Peyer's patch (tissue), 4 donors: ENCODE measurements around the gene GGTLC3. TPM values are rescaled to one million over a fixed set of nuclear protein-coding genes. Genes with fewer than 3 reads are reported as not detected.
"Not testable (repeated sequence)": the region's sequence is repeated elsewhere in the genome, so short reads cannot be mapped to it uniquely, and the experiment has no call there.

Experiments used
- DNase-seq, 3 donors: peaks; one replicate each; pipeline ENCODE4 v3.0.0-alpha.2; 2017 to 2019
- H3K27ac ChIP-seq, 4 donors: fragments of 200-600 bp; sonication (generic); one replicate each; pipeline ENCODE4 v1.5.1; 2016 to 2019
- H3K27me3 ChIP-seq, 2 donors: fragments of 200-600 bp; sonication (generic); one replicate each; pipeline ENCODE4 v1.5.1; 2019
- H3K36me3 ChIP-seq, 3 donors: fragments of 200-600 bp; sonication (generic); one replicate each; pipeline ENCODE4 v1.5.1; 2016 to 2019
- H3K4me1 ChIP-seq, 4 donors: fragments of 200-600 bp; sonication (generic); one replicate each; pipeline ENCODE4 v1.5.1; 2016 to 2019
- H3K4me3 ChIP-seq, 4 donors: fragments of 200-600 bp; sonication (generic); 1 replicate in 3 of 4; 2 replicates in 1 of 4; pipeline ENCODE4 v1.5.1; 2016 to 2019; ENCODE audit warnings: mild to moderate bottlenecking in 1 of 4
- H3K9me3 ChIP-seq, 4 donors: fragments of 200-600 bp; sonication (generic); one replicate each; pipeline ENCODE4 v1.5.1; 2016 to 2019; ENCODE audit warnings: mild to moderate bottlenecking in 1 of 4
- total RNA-seq, 4 donors: library from RNA; depleted of rRNA; stranded (reverse); fragments of >200 nt; gene quantifications; one replicate each; pipeline ENCODE4 v1.1.0, GENCODE V29; 2016

Gene GGTLC3
- total RNA-seq, result 1 to 10 TPM in 2 of 4 donors, not detected in 2; 1.1 to 4.6 TPM

GRCh38 chr22:18518061-18518460, at the start of gene GGTLC3:
Gene GGTLC3, minus strand, starts transcription at chr22:18518161. Its CDS starts 264 bp downstream, at chr22:18517897.
- not testable (repeated sequence) for H3K9me3 ChIP-seq, H3K27ac ChIP-seq, DNase-seq, H3K4me1 ChIP-seq, H3K4me3 ChIP-seq, H3K36me3 ChIP-seq, H3K27me3 ChIP-seq

GRCh38 chr22:18560099-18560974, 42.4 kb upstream of the GGTLC3 start:
- not testable (repeated sequence) for DNase-seq, H3K4me3 ChIP-seq, H3K36me3 ChIP-seq, H3K27me3 ChIP-seq, H3K27ac ChIP-seq, H3K4me1 ChIP-seq, H3K9me3 ChIP-seq

- not testable (repeated sequence) for H3K4me1 ChIP-seq, H3K27me3 ChIP-seq, H3K27ac ChIP-seq, H3K4me3 ChIP-seq, H3K36me3 ChIP-seq, DNase-seq, H3K9me3 ChIP-seq
Observed at GRCh38 chr22:18558939-18559338, 41.0 kb upstream of the GGTLC3 start.

- H3K4me1 ChIP-seq, H3K4me3 ChIP-seq, H3K27ac ChIP-seq, H3K9me3 ChIP-seq, DNase-seq, H3K27me3 ChIP-seq, H3K36me3 ChIP-seq: not testable (repeated sequence)
Observed at GRCh38 chr22:18558516-18558915, 40.6 kb upstream of the GGTLC3 start.

- not testable (repeated sequence) for H3K4me3 ChIP-seq, H3K27me3 ChIP-seq, H3K9me3 ChIP-seq, DNase-seq, H3K4me1 ChIP-seq, H3K27ac ChIP-seq, H3K36me3 ChIP-seq
Observed at GRCh38 chr22:18554280-18555256, 36.6 kb upstream of the GGTLC3 start.

- H3K36me3 ChIP-seq, H3K27me3 ChIP-seq, H3K4me1 ChIP-seq, DNase-seq, H3K9me3 ChIP-seq, H3K27ac ChIP-seq, H3K4me3 ChIP-seq: not testable (repeated sequence)
Observed at GRCh38 chr22:18552839-18553597, 35.1 kb upstream of the GGTLC3 start.

- H3K27ac ChIP-seq, H3K9me3 ChIP-seq, DNase-seq, H3K4me1 ChIP-seq, H3K27me3 ChIP-seq, H3K36me3 ChIP-seq, H3K4me3 ChIP-seq: not testable (repeated sequence)
Observed at GRCh38 chr22:18551046-18551445, 33.1 kb upstream of the GGTLC3 start.

- H3K36me3 ChIP-seq, H3K4me3 ChIP-seq, H3K27ac ChIP-seq, H3K27me3 ChIP-seq, H3K9me3 ChIP-seq, H3K4me1 ChIP-seq: not testable (repeated sequence)
- DNase-seq, result peak in 1 of 3 donors; percentile 33
Observed at GRCh38 chr22:18549458-18550179, 31.7 kb upstream of the GGTLC3 start.

GRCh38 chr22:18544615-18545014, 26.7 kb upstream of the GGTLC3 start:
- DNase-seq, H3K36me3 ChIP-seq, H3K4me3 ChIP-seq, H3K9me3 ChIP-seq, H3K4me1 ChIP-seq, H3K27ac ChIP-seq, H3K27me3 ChIP-seq: not testable (repeated sequence)

GRCh38 chr22:18543400-18543799, 25.4 kb upstream of the GGTLC3 start:
- H3K4me3 ChIP-seq, result not testable (repeated sequence)

GRCh38 chr22:18539994-18540393, 22.0 kb upstream of the GGTLC3 start:
- H3K27ac ChIP-seq, H3K27me3 ChIP-seq, DNase-seq, H3K4me3 ChIP-seq, H3K4me1 ChIP-seq, H3K9me3 ChIP-seq, H3K36me3 ChIP-seq: not testable (repeated sequence)

More at GRCh38 chr22:18543400-18543799, 25.4 kb upstream of the GGTLC3 start:
- H3K27me3 ChIP-seq, H3K9me3 ChIP-seq, DNase-seq, H3K4me1 ChIP-seq, H3K36me3 ChIP-seq, H3K27ac ChIP-seq: not testable (repeated sequence)

- H3K36me3 ChIP-seq, H3K4me3 ChIP-seq, H3K27ac ChIP-seq, H3K27me3 ChIP-seq, DNase-seq, H3K9me3 ChIP-seq, H3K4me1 ChIP-seq: not testable (repeated sequence)
Observed at GRCh38 chr22:18534315-18534714, 16.4 kb upstream of the GGTLC3 start.

GRCh38 chr22:18533633-18534032, 15.7 kb upstream of the GGTLC3 start:
- not testable (repeated sequence) for H3K27me3 ChIP-seq, H3K4me3 ChIP-seq, DNase-seq, H3K36me3 ChIP-seq, H3K9me3 ChIP-seq, H3K4me1 ChIP-seq, H3K27ac ChIP-seq
